Measurements from ENCODE around the gene ACOT9.

- TF ChIP-seq CTCF (IDR thresholded peaks at IDR 0.05; ENCODE audit: poor library complexity, severe bottlenecking) = no peak
- TF ChIP-seq EZH2 (IDR thresholded peaks at IDR 0.05; ENCODE audit: borderline replicate concordance, insufficient read depth, low read length, poor library complexity, severe bottlenecking) = no peak
- no peak for TF ChIP-seq RAD21 (conservative IDR thresholded peaks at IDR 0.05)
- no peak for TF ChIP-seq POLR2AphosphoS5 (IDR thresholded peaks at IDR 0.05)
- no peak for TF ChIP-seq EP300 (conservative IDR thresholded peaks at IDR 0.05; ENCODE audit: poor library complexity, severe bottlenecking)
Observed at GRCh38 chrX:23731951-23732350, 11.1 kb downstream of the ACOT9 start.
